GM19023 (cell line): ENCODE measurements around the gene ZSCAN31.

Experiments
- ATAC-seq: cut with Tn5 transposase; IDR thresholded peaks from one replicate; pipeline ENCODE4 v1.9.1; 2021; ENCODE audit warnings: mild to moderate bottlenecking, moderate library complexity; ENCODE audit not compliant: unreplicated experiment

The ZSCAN31 gene

GRCh38 chr6:28353981-28354676 lies 18.2 kb upstream of the ZSCAN31 start:
- ATAC-seq, result no peak

- no peak for ATAC-seq
Observed at GRCh38 chr6:28353356-28353755, 17.4 kb upstream of the ZSCAN31 start.

GRCh38 chr6:28351493-28351925 lies 15.6 kb upstream of the ZSCAN31 start:
- ATAC-seq, result no peak

GRCh38 chr6:28351087-28351486 lies 15.1 kb upstream of the ZSCAN31 start:
- no peak for ATAC-seq

GRCh38 chr6:28349892-28350737 lies 14.2 kb upstream of the ZSCAN31 start, which contains the start of gene ZKSCAN3:
TSS of gene ZKSCAN3 (plus strand) at chr6:28349947. CDS start at chr6:28359587, 9,640 bp downstream.
- ATAC-seq, result peak; percentile 98

GRCh38 chr6:28349344-28349891 lies 13.5 kb upstream of the ZSCAN31 start:
- no peak for ATAC-seq

GRCh38 chr6:28347119-28347518 lies 11.2 kb upstream of the ZSCAN31 start:
- ATAC-seq, result no peak

- ATAC-seq, result no peak
Observed at GRCh38 chr6:28345201-28345600, 9.3 kb upstream of the ZSCAN31 start.

GRCh38 chr6:28343898-28344677 lies 8.1 kb upstream of the ZSCAN31 start:
- no peak for ATAC-seq

GRCh38 chr6:28340310-28341095 lies 4.6 kb upstream of the ZSCAN31 start:
- ATAC-seq, result no peak

GRCh38 chr6:28337121-28337520 lies 1.2 kb upstream of the ZSCAN31 start:
- ATAC-seq, result no peak

GRCh38 chr6:28336284-28337120 lies 554 bp upstream of the ZSCAN31 start:
- peak; percentile 27 for ATAC-seq

GRCh38 chr6:28335040-28335563 lies 846 bp downstream of the ZSCAN31 start:
- ATAC-seq, result no peak

- no peak for ATAC-seq
Observed at GRCh38 chr6:28334286-28335039, 1.5 kb downstream of the ZSCAN31 start.

GRCh38 chr6:28333599-28334018 lies 2.3 kb downstream of the ZSCAN31 start:
- ATAC-seq, result no peak

GRCh38 chr6:28333047-28333446 lies 2.9 kb downstream of the ZSCAN31 start:
- no peak for ATAC-seq

- no peak for ATAC-seq
Observed at GRCh38 chr6:28330041-28330440, 5.9 kb downstream of the ZSCAN31 start.

GRCh38 chr6:28326371-28326948 lies 9.5 kb downstream of the ZSCAN31 start:
- no peak for ATAC-seq
